A673 (cell line): ENCODE results near the gene SIK3. TPM values are rescaled to one million over a fixed set of nuclear protein-coding genes. Genes with fewer than 3 reads are reported as not detected.
A peak's percentile ranks its signal among the peaks of the same experiment; 100 is the strongest.

Experiments
- BruUV-seq: library from RNA; stranded (reverse); fragments of 400-500 nt; replicated peaks from 2 replicates; lab custom pipeline; 2021; lab: Mats Ljungman, UMichigan
- CTCF ChIA-PET: fragments of 300-600 bp; sonication (Branson Sonifier 250); formaldehyde crosslinking; loops from one replicate; lab custom pipeline; 2022; ENCODE audit warnings: antibody characterized with exemption; lab: Charles Lee
- POLR2A ChIA-PET: fragments of 300-600 bp; sonication (Branson Sonifier 250); formaldehyde crosslinking; loops from one replicate; lab custom pipeline; 2022; ENCODE audit warnings: antibody characterized with exemption; ENCODE audit not compliant: low non-redundant PET; lab: Charles Lee
- DNase-seq: peaks from one replicate; pipeline ENCODE4 v3.0.0-alpha.2; 2015; ENCODE audit warnings: low spot score
- H3K27ac ChIP-seq: fragments of 200-600 bp; sonication (generic); 2 replicates; pipeline ENCODE4 v1.5.1; 2016; ENCODE audit warnings: mixed run types, low read depth, mild to moderate bottlenecking, mixed read lengths, antibody characterized with exemption, low read length; ENCODE audit not compliant: poor library complexity, severe bottlenecking
- H3K27me3 ChIP-seq: fragments of 200-600 bp; sonication (generic); replicated peaks from 2 replicates; pipeline ENCODE4 v1.6.1; 2017; ENCODE audit warnings: mixed run types, low read depth, mild to moderate bottlenecking, mixed read lengths, antibody characterized with exemption, low read length; ENCODE audit not compliant: insufficient read depth, poor library complexity
- H3K36me3 ChIP-seq: fragments of 200-600 bp; sonication (generic); 2 replicates; pipeline ENCODE4 v1.6.1; 2016; ENCODE audit warnings: mixed run types, mild to moderate bottlenecking, mixed read lengths, antibody characterized with exemption, low read length; ENCODE audit not compliant: insufficient read depth, poor library complexity, severe bottlenecking
- H3K4me1 ChIP-seq: fragments of 200-600 bp; sonication (generic); 2 replicates; pipeline ENCODE4 v1.6.1; 2017; ENCODE audit warnings: mixed run types, mild to moderate bottlenecking, mixed read lengths, antibody characterized with exemption, low read length; ENCODE audit not compliant: insufficient read depth, poor library complexity, severe bottlenecking
- H3K4me3 ChIP-seq: fragments of 200-600 bp; sonication (generic); 2 replicates; pipeline ENCODE4 v1.5.1; 2016; ENCODE audit warnings: low read depth, mixed run types, mild to moderate bottlenecking, mixed read lengths, low read length; ENCODE audit not compliant: poor library complexity, severe bottlenecking
- H3K9me3 ChIP-seq: fragments of 200-600 bp; sonication (generic); 2 replicates; pipeline ENCODE4 v1.6.1; 2016; ENCODE audit warnings: mixed run types, low read depth, mild to moderate bottlenecking, mixed read lengths, antibody characterized with exemption, low read length; ENCODE audit not compliant: poor library complexity, severe bottlenecking
- CTCF ChIP-seq: fragments of 300-800, 200-600 bp; sonication (generic); conservative IDR thresholded peaks from 2 replicates; pipeline ENCODE4 v1.5.1; 2017; ENCODE audit warnings: low read depth, mild to moderate bottlenecking, antibody characterized with exemption, low read length, moderate library complexity, mixed read lengths
- EZH2 ChIP-seq: fragments of 200-600 bp; sonication (generic); IDR thresholded peaks from 2 replicates; pipeline ENCODE4 v1.6.1; 2017; ENCODE audit warnings: borderline replicate concordance, low read depth, mild to moderate bottlenecking, mixed read lengths, antibody characterized with exemption, low read length; ENCODE audit not compliant: poor library complexity, severe bottlenecking
- intact Hi-C: fragments of 100-400 bp; cut with micrococcal nuclease; formaldehyde crosslinking; loops from one replicate; pipeline ENCODE4 v1.10.0; 2022; ENCODE audit not compliant: unreplicated experiment
- total RNA-seq: library from RNA; stranded (reverse); gene quantifications from 2 replicates; pipeline ENCODE4 v1.2.3, GENCODE V29; 2021

The SIK3 gene
- total RNA-seq, 1 experiment from 2014 or later, result 81.7 TPM

- Histone ChIP-seq H3K27ac (peak overlapping the region; percentile 72), H3K4me1 (peaks cover 35% of the 10 kb centered on the region), H3K9me3 (no peaks in the 10 kb centered on the region), H3K27me3 (no peaks in the 10 kb centered on the region), H3K36me3 (peaks cover 35% of the 10 kb centered on the region), H3K4me3 (no peak overlapping the region)
- intact Hi-C loops, result no loop called here
- ChIA-PET POLR2A (interaction anchor here (0.7 kb wide), 1 partner anchor 147 kb away, joined by 3 read pairs; no protein-coding TSS in a partner anchor), CTCF (no interaction called here)
- peak; percentile 65 for DNase-seq
- no TSS peak for BruUV-seq
- no peak for TF ChIP-seq CTCF
- TF ChIP-seq EZH2, result no peak
These were observed 246.6 kb downstream of the SIK3 start for GRCh38 chr11:116851626-116852025.

- POLR2A ChIA-PET, result no interaction called here
- no TSS peak for BruUV-seq
- DNase-seq, result no peak
- no peak overlapping the region for H3K4me3 ChIP-seq
- no peak for TF ChIP-seq CTCF
- no peak for TF ChIP-seq EZH2
- CTCF ChIA-PET, result interaction anchor here (0.8 kb wide), 1 partner anchor 289 kb away, joined by 3 read pairs; no protein-coding TSS in a partner anchor
- no peaks in the 10 kb centered on the region for H3K9me3 ChIP-seq
- peaks cover 35% of the 10 kb centered on the region for H3K4me1 ChIP-seq
- H3K27ac ChIP-seq, result no peak overlapping the region
- no peaks in the 10 kb centered on the region for H3K27me3 ChIP-seq
- intact Hi-C loops, result no loop called here
- H3K36me3 ChIP-seq, result peaks cover 47% of the 10 kb centered on the region
These were observed 248.7 kb downstream of the SIK3 start for GRCh38 chr11:116849486-116849885.

GRCh38 chr11:116849060-116849459, 249.2 kb downstream of the SIK3 start:
- Histone ChIP-seq H3K27ac (no peak overlapping the region), H3K4me3 (no peak overlapping the region), H3K27me3 (no peaks in the 10 kb centered on the region), H3K9me3 (no peaks in the 10 kb centered on the region), H3K36me3 (peaks cover 43% of the 10 kb centered on the region), H3K4me1 (peaks cover 33% of the 10 kb centered on the region)
- CTCF ChIA-PET, result interaction anchor here (1.6 kb wide), 1 partner anchor 13 kb away, joined by 4 read pairs; no protein-coding TSS in a partner anchor
- DNase-seq, result no peak
- intact Hi-C loops, result no loop called here
- POLR2A ChIA-PET, result no interaction called here
- no TSS peak for BruUV-seq
- TF ChIP-seq CTCF, result no peak
- no peak for TF ChIP-seq EZH2
